ENCODE results near the gene ITFG2.

Gene ITFG2

GRCh38 chr12:2824541-2824940 is 12.1 kb downstream of the ITFG2 start:
- no peak for DNase-seq (ENCODE audit: extremely low read depth, low read depth)
- TF ChIP-seq, protein P1, sequence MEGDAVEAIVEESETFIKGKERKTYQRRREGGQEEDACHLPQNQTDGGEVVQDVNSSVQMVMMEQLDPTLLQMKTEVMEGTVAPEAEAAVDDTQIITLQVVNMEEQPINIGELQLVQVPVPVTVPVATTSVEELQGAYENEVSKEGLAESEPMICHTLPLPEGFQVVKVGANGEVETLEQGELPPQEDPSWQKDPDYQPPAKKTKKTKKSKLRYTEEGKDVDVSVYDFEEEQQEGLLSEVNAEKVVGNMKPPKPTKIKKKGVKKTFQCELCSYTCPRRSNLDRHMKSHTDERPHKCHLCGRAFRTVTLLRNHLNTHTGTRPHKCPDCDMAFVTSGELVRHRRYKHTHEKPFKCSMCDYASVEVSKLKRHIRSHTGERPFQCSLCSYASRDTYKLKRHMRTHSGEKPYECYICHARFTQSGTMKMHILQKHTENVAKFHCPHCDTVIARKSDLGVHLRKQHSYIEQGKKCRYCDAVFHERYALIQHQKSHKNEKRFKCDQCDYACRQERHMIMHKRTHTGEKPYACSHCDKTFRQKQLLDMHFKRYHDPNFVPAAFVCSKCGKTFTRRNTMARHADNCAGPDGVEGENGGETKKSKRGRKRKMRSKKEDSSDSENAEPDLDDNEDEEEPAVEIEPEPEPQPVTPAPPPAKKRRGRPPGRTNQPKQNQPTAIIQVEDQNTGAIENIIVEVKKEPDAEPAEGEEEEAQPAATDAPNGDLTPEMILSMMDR (IDR thresholded peaks at IDR 0.05; ENCODE audit: low read depth, low read length) = no peak

- DNase-seq (ENCODE audit: extremely low read depth, low read depth) = no peak
- TF ChIP-seq, protein P1 (IDR thresholded peaks at IDR 0.05; ENCODE audit: low read depth, low read length) = no peak
Observed at GRCh38 chr12:2825132-2825531, 12.7 kb downstream of the ITFG2 start.

DNA sequence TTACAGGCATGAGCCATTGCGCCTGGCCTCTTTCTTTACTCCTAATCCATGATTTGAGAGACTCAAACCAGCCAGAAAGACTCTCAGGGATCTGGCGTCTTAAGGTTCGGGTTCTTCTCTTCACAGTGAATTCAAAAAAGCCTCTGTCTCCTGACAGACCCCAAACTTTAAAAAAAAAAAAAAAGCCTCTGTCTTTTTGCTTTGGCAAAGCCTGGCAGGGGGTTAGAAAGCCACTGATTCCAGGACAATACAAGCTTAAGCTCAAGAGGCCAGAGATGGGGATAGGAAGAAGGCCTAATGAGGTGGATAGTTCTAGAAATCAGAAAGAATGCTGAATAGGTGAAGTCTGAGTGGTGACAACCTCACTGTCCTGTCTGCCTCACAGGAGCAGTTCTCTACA is 13.6 kb downstream of the ITFG2 start:
- DNase-seq (ENCODE audit: extremely low read depth, low read depth) = no peak
- TF ChIP-seq, protein P1 (IDR thresholded peaks at IDR 0.05; ENCODE audit: low read depth, low read length) = no peak

DNA sequence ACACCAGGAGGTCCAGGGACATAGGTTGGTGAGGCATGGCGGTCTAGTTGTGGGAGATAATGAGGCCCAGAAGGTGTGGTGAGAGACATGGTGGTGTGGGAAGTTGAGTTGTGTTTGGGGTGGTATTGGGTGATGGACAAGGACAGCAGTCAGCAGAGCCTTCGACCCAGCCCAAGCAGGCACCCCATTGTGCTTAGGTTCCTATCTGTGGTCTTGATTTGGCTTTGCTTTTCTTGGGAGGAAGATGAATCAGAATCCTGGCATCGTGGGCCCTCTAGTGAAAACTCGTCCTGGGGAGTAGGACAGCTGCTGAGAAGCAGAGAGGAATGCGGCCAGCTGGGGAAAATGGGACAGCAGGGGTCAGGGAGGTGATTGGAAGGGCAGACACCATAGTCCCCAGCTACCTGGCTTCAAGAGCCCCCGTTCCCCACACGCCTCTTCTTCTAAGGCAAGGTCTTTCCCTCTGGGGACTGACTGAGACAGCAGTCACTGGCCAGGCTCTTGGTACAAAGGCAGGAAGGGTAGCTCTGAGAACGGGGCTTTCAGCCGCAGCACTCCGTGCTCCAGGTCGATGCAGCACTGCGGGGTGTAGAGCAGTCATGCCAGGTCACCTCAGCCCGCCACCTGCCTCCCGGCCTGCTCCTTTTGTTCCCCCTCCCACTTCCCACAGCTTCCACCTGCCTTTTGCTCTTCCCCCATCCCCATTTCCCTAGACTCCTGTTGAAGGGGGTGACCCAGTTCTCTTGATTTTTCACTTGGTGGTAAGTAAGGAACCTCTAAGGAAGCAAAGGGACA is 14.4 kb downstream of the ITFG2 start:
- TF ChIP-seq, protein P1 (IDR thresholded peaks at IDR 0.05; ENCODE audit: low read depth, low read length) = no peak
- DNase-seq (ENCODE audit: extremely low read depth, low read depth) = no peak

DNA sequence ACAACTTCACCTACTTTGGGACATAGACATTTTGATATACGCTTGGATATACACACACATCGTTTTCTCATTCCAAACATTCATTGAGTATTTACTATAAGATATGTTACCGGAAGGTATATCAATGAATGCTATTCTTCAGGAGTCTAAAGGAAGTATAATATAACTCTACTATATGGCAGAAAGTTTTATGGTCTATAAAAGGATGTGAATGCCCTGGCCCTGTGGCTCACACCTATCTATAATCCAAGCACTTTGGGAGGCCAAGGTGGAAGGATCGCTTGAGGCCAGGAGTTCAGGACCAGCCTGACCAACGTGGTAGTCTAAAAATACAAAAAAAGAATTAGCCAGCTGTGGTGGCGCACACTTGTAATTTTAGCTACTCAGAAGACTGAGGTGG is 16.8 kb downstream of the ITFG2 start:
- TF ChIP-seq, protein P1 (IDR thresholded peaks at IDR 0.05; ENCODE audit: low read depth, low read length) = no peak
- DNase-seq (ENCODE audit: extremely low read depth, low read depth) = no peak

- DNase-seq (ENCODE audit: extremely low read depth, low read depth) = no peak
- TF ChIP-seq, protein P1 (IDR thresholded peaks at IDR 0.05; ENCODE audit: low read depth, low read length) = no peak
Observed at GRCh38 chr12:2832550-2833127, 20.2 kb downstream of the ITFG2 start.

DNA sequence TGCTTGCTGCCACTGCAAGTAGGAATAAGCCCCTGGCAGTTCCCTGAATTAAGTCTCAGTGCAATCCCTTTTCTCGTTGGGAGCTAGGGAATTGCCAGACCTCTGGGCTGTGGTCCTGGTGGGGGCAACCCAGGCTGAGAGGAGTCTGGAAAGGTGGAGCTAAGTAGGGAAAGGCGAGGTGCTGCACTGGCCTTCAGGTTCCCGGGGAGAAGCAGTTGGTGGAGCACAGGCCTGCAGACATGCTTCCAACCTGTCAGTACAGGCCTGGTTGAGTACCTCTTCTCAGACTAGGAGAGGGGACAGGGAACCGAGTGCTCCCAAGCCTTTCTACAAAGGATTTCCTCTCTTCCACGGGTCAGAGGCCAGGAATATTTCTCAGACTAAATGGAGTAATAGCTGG is 20.9 kb downstream of the ITFG2 start:
- TF ChIP-seq, protein P1 (IDR thresholded peaks at IDR 0.05; ENCODE audit: low read depth, low read length) = no peak
- DNase-seq (ENCODE audit: extremely low read depth, low read depth) = no peak

All from AG09319 (cell line).